GM12878 (cell line): ENCODE results near the gene CTNNA1.

Source experiments
- CTCF ChIP-seq, 3 experiments: IDR thresholded peaks in 2 of 3; conservative IDR thresholded peaks in 1 of 3; 2 replicates each; pipeline ENCODE4 v1.5.1; 2011; ENCODE audit warnings: low read depth in 3 of 3, low read length in 3 of 3, mild to moderate bottlenecking in 3 of 3, control low read depth in 2 of 3, moderate library complexity in 2 of 3, inconsistent platforms in 1 of 3, mixed read lengths in 1 of 3; ENCODE audit not compliant: control insufficient read depth in 2 of 3, insufficient read depth in 1 of 3; ENCODE audit errors: extremely low read depth in 1 of 3
- HDAC6 ChIP-seq: fragments of 200-600 bp; sonication (generic); IDR thresholded peaks from one replicate; pipeline ENCODE4 v1.8.0; 2017; ENCODE audit warnings: antibody characterized with exemption; ENCODE audit not compliant: unreplicated experiment
- SUZ12 ChIP-seq: fragments of 200-600 bp; sonication (generic); IDR thresholded peaks from one replicate; pipeline ENCODE4 v1.6.1; 2018; ENCODE audit warnings: antibody characterized with exemption, mild to moderate bottlenecking; ENCODE audit not compliant: unreplicated experiment

GRCh38 chr5:138898742-138899141, 145.5 kb downstream of the CTNNA1 start:
- TF ChIP-seq CTCF (IDR thresholded peaks at IDR 0.05 in 2 of 3, conservative IDR thresholded peaks at IDR 0.05 in 1 of 3; ENCODE audit: control insufficient read depth in 2 of 3, extremely low read depth in 1 of 3, insufficient read depth in 1 of 3, low read depth in 3 of 3, low read length in 3 of 3) (no peak), SUZ12 (no peak), HDAC6 (no peak)
